ENCODE results near the gene LAMA2. TPM values are rescaled to one million over a fixed set of nuclear protein-coding genes. Genes with fewer than 3 reads are reported as not detected.

LAMA2 gene
- total and polyA plus RNA-seq, 3 donors from 2014 or later, result 25.9 to 94.8 (median 56.0) TPM

DNA sequence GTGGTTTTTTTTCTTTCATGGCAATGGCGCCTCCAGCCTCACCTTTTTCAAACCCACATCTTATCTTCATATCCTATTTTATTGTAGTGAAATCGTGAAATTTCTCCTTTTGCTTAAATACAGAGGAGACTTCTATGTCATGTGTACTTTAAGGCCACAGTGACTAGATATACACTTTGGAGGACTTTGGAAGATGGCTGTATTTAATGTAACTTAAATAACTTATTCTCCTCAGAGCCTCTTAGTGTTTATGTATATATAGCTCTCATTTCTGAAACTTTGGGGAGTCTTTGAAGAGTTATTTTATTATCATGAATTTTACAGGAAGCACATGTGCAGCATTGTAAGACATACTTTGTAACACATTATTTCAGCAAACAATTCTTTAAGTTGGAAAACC is 968 bp downstream of the LAMA2 start:
- no peaks in the 10 kb centered on the region for H3K9me3 ChIP-seq
- peaks cover 7% of the 10 kb centered on the region for H3K4me1 ChIP-seq
- peak overlapping the region; percentile 65 to 81 for H3K4me3 ChIP-seq
- intact Hi-C loops (cut with DNase I; ENCODE audit: low total_unique reads), result no loop called here
- no peak for DNase-seq
- TF ChIP-seq, protein P1, sequence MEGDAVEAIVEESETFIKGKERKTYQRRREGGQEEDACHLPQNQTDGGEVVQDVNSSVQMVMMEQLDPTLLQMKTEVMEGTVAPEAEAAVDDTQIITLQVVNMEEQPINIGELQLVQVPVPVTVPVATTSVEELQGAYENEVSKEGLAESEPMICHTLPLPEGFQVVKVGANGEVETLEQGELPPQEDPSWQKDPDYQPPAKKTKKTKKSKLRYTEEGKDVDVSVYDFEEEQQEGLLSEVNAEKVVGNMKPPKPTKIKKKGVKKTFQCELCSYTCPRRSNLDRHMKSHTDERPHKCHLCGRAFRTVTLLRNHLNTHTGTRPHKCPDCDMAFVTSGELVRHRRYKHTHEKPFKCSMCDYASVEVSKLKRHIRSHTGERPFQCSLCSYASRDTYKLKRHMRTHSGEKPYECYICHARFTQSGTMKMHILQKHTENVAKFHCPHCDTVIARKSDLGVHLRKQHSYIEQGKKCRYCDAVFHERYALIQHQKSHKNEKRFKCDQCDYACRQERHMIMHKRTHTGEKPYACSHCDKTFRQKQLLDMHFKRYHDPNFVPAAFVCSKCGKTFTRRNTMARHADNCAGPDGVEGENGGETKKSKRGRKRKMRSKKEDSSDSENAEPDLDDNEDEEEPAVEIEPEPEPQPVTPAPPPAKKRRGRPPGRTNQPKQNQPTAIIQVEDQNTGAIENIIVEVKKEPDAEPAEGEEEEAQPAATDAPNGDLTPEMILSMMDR (IDR thresholded peaks at IDR 0.05), result no peak
- TF ChIP-seq POLR2A (IDR thresholded peaks at IDR 0.05), result no peak
- H3K36me3 ChIP-seq (ENCODE audit: low read depth, missing control alignments), result no peaks in the 10 kb centered on the region
- 17 to 18% methylated on average over 2 of the region's 2 CpGs for WGBS, 2 donors
- H3K27me3 ChIP-seq, result no peaks in the 10 kb centered on the region
- peak overlapping the region; percentile 86 to 91 for H3K27ac ChIP-seq

GRCh38 chr6:128885381-128885780 is 2.4 kb downstream of the LAMA2 start:
- H3K4me3 ChIP-seq, result peak overlapping the region; percentile 65 to 81
- no peaks in the 10 kb centered on the region for H3K36me3 ChIP-seq (ENCODE audit: low read depth, missing control alignments)
- no peaks in the 10 kb centered on the region for H3K9me3 ChIP-seq
- WGBS, 2 donors, result 61 to 66% methylated on average over 5 of the region's 5 CpGs
- DNase-seq, result no peak
- intact Hi-C loops (cut with DNase I; ENCODE audit: low total_unique reads), result no loop called here
- H3K27me3 ChIP-seq, result no peaks in the 10 kb centered on the region
- peaks cover 7% of the 10 kb centered on the region for H3K4me1 ChIP-seq
- H3K27ac ChIP-seq, result peak overlapping the region in 1 of 2 donors; percentile 91
- TF ChIP-seq, protein P1 (IDR thresholded peaks at IDR 0.05), result no peak
- no peak for TF ChIP-seq POLR2A (IDR thresholded peaks at IDR 0.05)

GRCh38 chr6:128886706-128887105 is 3.8 kb downstream of the LAMA2 start:
- no peak for DNase-seq
- Histone ChIP-seq H3K36me3 (ENCODE audit: low read depth, missing control alignments) (no peaks in the 10 kb centered on the region), H3K27me3 (no peaks in the 10 kb centered on the region), H3K27ac (peak overlapping the region in 1 of 2 donors; percentile 9), H3K4me1 (peaks cover 7% of the 10 kb centered on the region), H3K4me3 (peak overlapping the region in 1 of 2 donors; percentile 81), H3K9me3 (no peaks in the 10 kb centered on the region)
- intact Hi-C loops (cut with DNase I; ENCODE audit: low total_unique reads), result no loop called here
- no peak for TF ChIP-seq POLR2A (IDR thresholded peaks at IDR 0.05)
- TF ChIP-seq, protein P1 (IDR thresholded peaks at IDR 0.05), result no peak

DNA sequence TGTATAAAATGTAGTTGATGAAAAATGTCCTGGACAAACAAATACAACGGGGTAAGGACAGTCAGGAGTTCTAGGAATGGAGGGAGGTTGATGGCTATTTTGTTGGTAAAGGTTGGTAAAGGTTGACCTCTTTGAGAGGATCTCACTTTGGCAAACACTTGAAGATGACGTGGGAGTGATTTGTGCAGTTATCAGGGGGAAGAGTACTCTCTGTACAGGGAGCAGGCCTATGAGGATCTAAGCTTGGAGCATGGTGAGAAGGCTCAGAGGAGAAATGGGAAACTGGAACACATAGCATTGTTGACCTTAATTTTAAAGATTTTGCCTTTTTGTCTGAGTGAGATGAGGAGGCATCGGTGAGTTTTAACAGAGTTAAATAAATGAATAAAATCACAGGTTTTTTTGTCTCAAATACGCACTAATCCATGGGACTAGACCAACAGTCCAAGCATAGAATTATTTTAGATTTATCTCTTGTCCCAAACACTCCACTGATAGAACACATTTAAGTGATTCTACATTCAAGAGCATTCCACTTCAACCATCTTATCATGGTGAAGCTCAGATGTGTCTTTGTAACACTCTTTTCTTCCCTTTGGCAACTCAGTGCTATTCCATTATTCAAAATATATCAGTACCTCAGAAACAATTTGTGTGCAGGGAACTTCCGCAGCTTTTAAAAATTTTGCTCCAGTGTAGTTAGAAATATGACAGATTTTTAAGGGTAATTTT is 5.7 kb downstream of the LAMA2 start:
- WGBS, 2 donors, result 75 to 80% methylated on average over 5 of the region's 5 CpGs
- Histone ChIP-seq H3K4me3 (no peak overlapping the region), H3K9me3 (no peaks in the 10 kb centered on the region), H3K27me3 (no peaks in the 10 kb centered on the region), H3K4me1 (no peaks in the 10 kb centered on the region), H3K27ac (no peak overlapping the region), H3K36me3 (ENCODE audit: low read depth, missing control alignments) (no peaks in the 10 kb centered on the region)
- no peak for TF ChIP-seq POLR2A (IDR thresholded peaks at IDR 0.05)
- TF ChIP-seq, protein P1 (IDR thresholded peaks at IDR 0.05), result no peak
- intact Hi-C loops (cut with DNase I; ENCODE audit: low total_unique reads), result no loop called here
- DNase-seq, result no peak

- no peaks in the 10 kb centered on the region for H3K9me3 ChIP-seq
- DNase-seq, result no peak
- TF ChIP-seq, protein P1 (IDR thresholded peaks at IDR 0.05), result no peak
- no peak for TF ChIP-seq POLR2A (IDR thresholded peaks at IDR 0.05)
- no peaks in the 10 kb centered on the region for H3K4me1 ChIP-seq
- no peak overlapping the region for H3K27ac ChIP-seq
- H3K4me3 ChIP-seq, result no peak overlapping the region
- WGBS, 2 donors, result 65 to 74% methylated on average over 5 of the region's 5 CpGs
- H3K27me3 ChIP-seq, result no peaks in the 10 kb centered on the region
- intact Hi-C loops (cut with DNase I; ENCODE audit: low total_unique reads), result no loop called here
- H3K36me3 ChIP-seq (ENCODE audit: low read depth, missing control alignments), result no peaks in the 10 kb centered on the region
These were observed 6.9 kb downstream of the LAMA2 start for GRCh38 chr6:128889870-128890269.

Data from testis (tissue), 3 donors.